HepG2 (cell line): Measurements from ENCODE around the gene PREX1. TPM values are rescaled to one million over a fixed set of nuclear protein-coding genes. Genes with fewer than 3 reads are reported as not detected.

Experiments used
- ATAC-seq: fragments of 200-7000 bp; cut with Tn5 transposase; 3 replicates; pipeline ENCODE4 v1.9.1; 2020; ENCODE audit warnings: mild to moderate bottlenecking, moderate library complexity
- BruUV-seq: library from RNA; stranded (reverse); fragments of 400-500 nt; replicated peaks from 2 replicates; lab custom pipeline; 2021; lab: Mats Ljungman, UMichigan
- CTCF ChIA-PET: fragments of 300-600 bp; formaldehyde crosslinking; extraction: SDS; loops from one replicate; lab custom pipeline; 2021; ENCODE audit warnings: low total read pairs, inconsistent platforms, low intra/inter-chr PET ratio; lab: Yijun Ruan, JAX
- POLR2A ChIA-PET: fragments of 350-600 bp; sonication (Branson Sonifier 250); formaldehyde crosslinking; loops from one replicate; lab custom pipeline; 2020; ENCODE audit warnings: antibody characterized with exemption, inconsistent platforms; lab: Yijun Ruan, JAX
- DNase-seq: peaks from one replicate; pipeline ENCODE4 v3.0.0-alpha.2; 2015; ENCODE audit warnings: low spot score
- FAIRE-seq: peaks from 3 replicates; lab custom pipeline; 2011; peaks lifted over from hg19 to GRCh38; lab: Jason Lieb, UNC
- H2AFZ ChIP-seq: one replicate; pipeline ENCODE4 v1.6.1; 2011; ENCODE audit warnings: low read length, inconsistent platforms
- H3K27ac ChIP-seq: fragments of 300-600 bp; 3 replicates; pipeline ENCODE4 v1.8.0; 2011; ENCODE audit warnings: mixed run types, mild to moderate bottlenecking, mixed read lengths, low read length, inconsistent platforms; ENCODE audit not compliant: insufficient read depth; ENCODE audit errors: extremely low read length
- H3K27me3 ChIP-seq, 2 experiments: fragments of 200-600 bp in 1 of 2; 2 replicates in 1 of 2; 3 replicates in 1 of 2; pipeline versions ENCODE4 v1.6.0 to v1.8.0; 2011; ENCODE audit warnings: low read length in 2 of 2, mild to moderate bottlenecking in 2 of 2, moderate library complexity in 2 of 2, inconsistent platforms in 1 of 2; ENCODE audit not compliant: insufficient read depth in 2 of 2, control insufficient read depth in 1 of 2
- H3K36me3 ChIP-seq, 2 experiments: fragments of 200-600 bp in 1 of 2; replicated peaks in 1 of 2; 2 replicates in 1 of 2; 3 replicates in 1 of 2; pipeline versions ENCODE4 v1.5.1 to v1.8.0; 2011; ENCODE audit warnings: low read length in 2 of 2, inconsistent platforms in 1 of 2; ENCODE audit not compliant: insufficient read depth in 2 of 2, control insufficient read depth in 1 of 2
- H3K4me1 ChIP-seq: 2 replicates; pipeline ENCODE4 v1.5.1; 2012; ENCODE audit warnings: low read length, inconsistent platforms; ENCODE audit not compliant: insufficient read depth
- H3K4me2 ChIP-seq: 2 replicates; pipeline ENCODE4 v1.6.0; 2011; ENCODE audit warnings: low read depth, low read length, inconsistent platforms
- H3K4me3 ChIP-seq, 3 experiments: fragments of 200-600 bp in 1 of 3; sonication (generic), shearing (Covaris generic) in 1 of 3; replicated peaks in 1 of 3; 2 replicates each; pipeline ENCODE4 v1.5.1; 2011 to 2016; ENCODE audit warnings: low read length in 3 of 3, inconsistent platforms in 2 of 3, low read depth in 2 of 3, mild to moderate bottlenecking in 2 of 3, control low read depth in 1 of 3, mixed read lengths in 1 of 3; ENCODE audit not compliant: insufficient read depth in 1 of 3
- H3K79me2 ChIP-seq: one replicate; pipeline ENCODE4 v1.6.1; 2011; ENCODE audit warnings: low read length, inconsistent platforms; ENCODE audit not compliant: insufficient read depth
- H3K9ac ChIP-seq: 2 replicates; pipeline ENCODE4 v1.6.0; 2011; ENCODE audit warnings: mild to moderate bottlenecking, low read depth, low read length, inconsistent platforms; ENCODE audit not compliant: insufficient read depth
- H3K9me3 ChIP-seq: 2 replicates; pipeline ENCODE4 v1.5.1; 2012; ENCODE audit warnings: mild to moderate bottlenecking, low read length
- H4K20me1 ChIP-seq: 2 replicates; pipeline ENCODE4 v1.6.0; 2011; ENCODE audit warnings: inconsistent platforms, mild to moderate bottlenecking, low read length, moderate library complexity; ENCODE audit not compliant: insufficient read depth
- CREB1 ChIP-seq, 2 experiments: fragments of 450-650 bp in 1 of 2; IDR thresholded peaks; 2 replicates each; pipeline ENCODE4 v1.6.1; 2016 to 2017; ENCODE audit warnings: control low read depth in 1 of 2, mild to moderate bottlenecking in 1 of 2, missing compliant biosample characterization in 1 of 2, missing genetic modification characterization in 1 of 2
- CSRNP1 ChIP-seq: sonication (generic); formaldehyde crosslinking; IDR thresholded peaks from 2 replicates; pipeline ENCODE4 v1.8.1; 2023; ENCODE audit warnings: mild to moderate bottlenecking, missing genetic modification reagents
- MED13 ChIP-seq: sonication (generic); formaldehyde crosslinking; IDR thresholded peaks from 2 replicates; pipeline ENCODE4 v1.5.0; 2020; ENCODE audit warnings: missing genetic modification reagents
- NR1H2 ChIP-seq: sonication (generic); formaldehyde crosslinking; IDR thresholded peaks from 2 replicates; pipeline ENCODE4 v1.8.1; 2022; ENCODE audit warnings: low read depth, missing genetic modification reagents, borderline replicate concordance
- YEATS2 ChIP-seq: sonication (generic); formaldehyde crosslinking; IDR thresholded peaks from 2 replicates; pipeline ENCODE4 v1.4.0; 2020; ENCODE audit warnings: missing genetic modification reagents, borderline replicate concordance
- YY1 ChIP-seq: IDR thresholded peaks from 2 replicates; pipeline ENCODE4 v1.6.1; 2011; ENCODE audit warnings: low read length, low read depth, moderate library complexity, mild to moderate bottlenecking; ENCODE audit not compliant: insufficient read depth, insufficient replicate concordance
- ZMYM3 ChIP-seq: sonication (generic); formaldehyde crosslinking; IDR thresholded peaks from 2 replicates; pipeline ENCODE4 v1.5.1; 2020; ENCODE audit warnings: mild to moderate bottlenecking, missing genetic modification reagents
- ZNF768 ChIP-seq: sonication (generic); formaldehyde crosslinking; IDR thresholded peaks from 2 replicates; pipeline ENCODE4 v1.4.0; 2020; ENCODE audit warnings: missing genetic modification reagents
- WGBS: methylation state at CpG from one replicate; pipeline ENCODE4 v1.1.6; 2017; ENCODE audit warnings: low lambda C conversion rate; 5-methylcytosine and 5-hydroxymethylcytosine counted together
- in situ Hi-C: cut with HindIII; loops from 2 replicates; pipeline ENCODE4 v1.10.0; 2017; ENCODE audit warnings: low pct_unique_long_range_greater_than_20kb; ENCODE audit not compliant: extremely low pct_ligation_motif_present
- intact Hi-C: fragments of 100-400 bp; cut with micrococcal nuclease; formaldehyde crosslinking; loops from one replicate; pipeline ENCODE4 v1.10.0; 2022; ENCODE audit not compliant: unreplicated experiment
- polyA plus RNA-seq, 8 experiments: library from polyadenylated mRNA; depleted of rRNA in 3 of 8; stranded (reverse) in 7 of 8; unstranded in 1 of 8; fragments of >200 nt; fragmentation: Illumina TruSeq in 4 of 8; extraction: Trizol in 4 of 8; gene quantifications; 2 replicates each; pipeline versions ENCODE4 v1.2.1 to v1.2.3, GENCODE V29; 2011 to 2016; ENCODE audit warnings: low read depth in 4 of 8, missing spikeins in 1 of 8, mixed read lengths in 1 of 8; ENCODE audit not compliant: insufficient read depth in 1 of 8
- total RNA-seq, 5 experiments: library from RNA; depleted of rRNA; stranded (reverse); fragments of >200 nt; fragmentation: Illumina TruSeq; extraction: Trizol; gene quantifications; 2 replicates each; pipeline ENCODE4 v1.2.3, GENCODE V29; 2016; ENCODE audit warnings: low read depth in 1 of 5
- TF ChIP-seq, protein P1 (sequence below): sonication (generic); formaldehyde crosslinking; IDR thresholded peaks from 2 replicates; pipeline ENCODE4 v1.4.0; 2020; ENCODE audit warnings: mild to moderate bottlenecking, missing genetic modification reagents, borderline replicate concordance

PREX1 gene
- total and polyA plus RNA-seq, 2 of the 13 experiments (the other 11 are each of a cell fraction or from before 2014, with no cell fraction given): 0.02 to 0.04 TPM

GRCh38 chr20:48685300-48685699, 142.5 kb downstream of the PREX1 start:
- POLR2A ChIA-PET: no interaction called here

GRCh38 chr20:48684501-48685041, 143.2 kb downstream of the PREX1 start:
- 66% methylated on average over 14 of the region's 14 CpGs for WGBS
- CTCF ChIA-PET: no interaction called here
- Histone ChIP-seq H3K79me2 (no peaks in the 10 kb centered on the region), H3K27ac (no peak overlapping the region), H3K36me3 (no peaks in the 10 kb centered on the region), H3K4me1 (peaks cover 13% of the 10 kb centered on the region), H2AFZ (no peak overlapping the region), H3K9me3 (no peaks in the 10 kb centered on the region), H3K9ac (no peak overlapping the region), H3K4me3 (no peak overlapping the region), H4K20me1 (no peaks in the 10 kb centered on the region), H3K4me2 (no peak overlapping the region), H3K27me3 (peaks cover 5 to 54% of the 10 kb centered on the region in 2 experiments)
- intact Hi-C loops: loop anchor here (1.0 kb wide), 1 partner anchor 24 kb away; no protein-coding TSS in a partner anchor
- no peak for FAIRE-seq
- ATAC-seq: no peak
- POLR2A ChIA-PET: no interaction called here
- DNase-seq: no peak
- in situ Hi-C loops: no loop called here
- BruUV-seq: no TSS peak
- TF ChIP-seq, protein P1, sequence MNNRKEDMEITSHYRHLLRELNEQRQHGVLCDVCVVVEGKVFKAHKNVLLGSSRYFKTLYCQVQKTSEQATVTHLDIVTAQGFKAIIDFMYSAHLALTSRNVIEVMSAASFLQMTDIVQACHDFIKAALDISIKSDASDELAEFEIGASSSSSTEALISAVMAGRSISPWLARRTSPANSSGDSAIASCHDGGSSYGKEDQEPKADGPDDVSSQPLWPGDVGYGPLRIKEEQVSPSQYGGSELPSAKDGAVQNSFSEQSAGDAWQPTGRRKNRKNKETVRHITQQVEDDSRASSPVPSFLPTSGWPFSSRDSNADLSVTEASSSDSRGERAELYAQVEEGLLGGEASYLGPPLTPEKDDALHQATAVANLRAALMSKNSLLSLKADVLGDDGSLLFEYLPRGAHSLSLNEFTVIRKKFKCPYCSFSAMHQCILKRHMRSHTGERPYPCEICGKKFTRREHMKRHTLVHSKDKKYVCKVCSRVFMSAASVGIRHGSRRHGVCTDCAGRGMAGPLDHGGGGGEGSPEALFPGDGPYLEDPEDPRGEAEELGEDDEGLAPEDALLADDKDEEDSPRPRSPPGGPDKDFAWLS (CRISPR knock-in tag): no peak
- TF ChIP-seq YY1 (no peak), MED13 (CRISPR knock-in tag) (no peak), CSRNP1 (CRISPR knock-in tag) (no peak), NR1H2 (no peak)

More at GRCh38 chr20:48685300-48685699, 142.5 kb downstream of the PREX1 start:
- H3K79me2 ChIP-seq: no peaks in the 10 kb centered on the region
- H3K4me2 ChIP-seq: no peak overlapping the region
- DNase-seq (no peak), FAIRE-seq (no peak), ATAC-seq (no peak)
- no peak overlapping the region for H2AFZ ChIP-seq
- in situ Hi-C loops (no loop called here), intact Hi-C loops (loop anchor here (1.0 kb wide), 1 partner anchor 25 kb away; no protein-coding TSS in a partner anchor)
- H3K9ac ChIP-seq: no peak overlapping the region
- peaks cover 5 to 54% of the 10 kb centered on the region in 2 experiments for H3K27me3 ChIP-seq
- no peaks in the 10 kb centered on the region for H3K36me3 ChIP-seq
- no peak overlapping the region for H3K4me3 ChIP-seq
- no peaks in the 10 kb centered on the region for H3K9me3 ChIP-seq
- CTCF ChIA-PET: no interaction called here
- no TSS peak for BruUV-seq
- 32% methylated on average over 8 of the region's 8 CpGs for WGBS
- H4K20me1 ChIP-seq: no peaks in the 10 kb centered on the region
- TF ChIP-seq CREB1 (IDR thresholded peaks at IDR 0.05): peak; percentile 32; the same call in 1 of the 2 replicates
- no peak for TF ChIP-seq CREB1 (CRISPR knock-in tag; IDR thresholded peaks at IDR 0.05)
- peak; percentile 34; the same call in 1 of the 2 replicates for TF ChIP-seq ZMYM3 (CRISPR knock-in tag)
- no peak for TF ChIP-seq YEATS2 (CRISPR knock-in tag)
- peak; percentile 85; the same call in 1 of the 2 replicates for TF ChIP-seq ZNF768 (CRISPR knock-in tag)
- peaks cover 13% of the 10 kb centered on the region for H3K4me1 ChIP-seq
- H3K27ac ChIP-seq: no peak overlapping the region
